Measurements from ENCODE around the gene FBN1.

The FBN1 gene

DNA sequence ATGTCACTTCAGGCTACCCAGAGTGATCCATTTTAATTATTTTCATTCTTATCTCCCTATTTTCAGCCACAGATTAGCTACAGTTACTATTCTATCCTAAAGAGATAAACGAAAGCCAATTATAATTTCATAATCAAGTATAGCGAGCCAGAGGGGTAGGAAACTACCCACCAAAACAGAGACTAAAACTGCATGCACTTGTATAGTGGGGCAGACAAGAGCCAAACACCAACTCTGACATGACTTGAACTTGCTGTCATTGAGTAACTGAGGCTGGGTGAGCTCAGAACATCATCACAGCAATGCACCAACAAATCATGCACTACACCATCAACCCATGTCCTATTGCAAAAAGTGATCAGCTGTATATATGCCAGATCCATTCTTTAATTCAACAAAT lies 64.8 kb downstream of the FBN1 start:
- DNase-seq (ENCODE audit: low spot score) = no peak

DNA sequence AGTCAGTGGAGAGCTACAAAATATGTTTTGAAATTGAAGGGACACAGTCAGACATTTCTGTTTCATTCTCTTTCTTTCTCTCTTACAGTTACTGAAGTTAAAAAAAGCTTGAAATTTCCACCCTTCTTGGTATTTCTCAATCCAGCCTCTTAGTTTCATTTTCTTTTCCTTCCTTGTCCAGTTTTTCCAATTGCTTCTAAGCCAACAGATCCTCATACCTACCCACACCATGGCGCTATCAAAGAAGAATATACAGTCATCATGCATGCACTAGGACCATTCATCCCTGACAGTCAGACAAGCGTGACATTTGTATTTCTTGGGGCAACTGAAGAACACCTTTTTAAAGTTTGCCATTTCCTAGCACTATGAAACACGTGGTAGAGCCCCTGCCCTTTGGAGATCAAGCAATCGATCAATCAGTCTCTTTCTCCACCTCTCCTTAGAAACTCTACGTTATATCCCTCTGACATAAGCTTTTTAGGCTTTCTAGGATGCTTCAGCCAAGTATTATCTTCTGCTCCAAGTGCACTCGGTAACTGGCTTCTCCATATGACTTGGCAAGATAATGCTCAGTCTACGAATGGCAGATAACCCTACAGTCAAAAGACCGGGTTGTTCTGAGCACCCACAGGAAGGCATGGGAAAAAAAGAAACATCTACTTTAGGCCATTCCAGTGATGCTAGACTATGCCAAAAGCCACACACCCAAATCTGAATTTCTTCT lies 65.4 kb downstream of the FBN1 start:
- no peak for DNase-seq (ENCODE audit: low spot score)

DNA sequence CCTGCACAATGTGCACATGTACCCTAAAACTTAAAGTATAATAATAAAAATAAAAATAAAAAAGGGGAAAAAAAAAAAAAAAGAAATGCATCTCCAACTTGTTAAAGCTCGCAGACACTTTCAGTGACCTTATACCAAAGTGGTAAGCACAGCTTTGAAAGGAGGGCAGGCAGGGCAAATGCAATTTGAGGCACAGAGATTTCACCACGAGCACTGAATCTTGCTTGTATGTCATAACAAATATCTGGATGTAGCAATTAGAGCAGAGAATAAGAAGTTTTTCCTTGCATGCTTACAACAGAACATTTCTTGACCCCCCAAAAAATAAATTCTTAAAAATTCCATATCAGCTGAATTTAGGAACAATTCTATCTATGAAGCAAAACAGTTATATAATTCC lies 66.5 kb downstream of the FBN1 start:
- DNase-seq (ENCODE audit: low spot score) = no peak

- no peak for DNase-seq (ENCODE audit: low spot score)
Observed at GRCh38 chr15:48577469-48577868, 68.0 kb downstream of the FBN1 start.

- no peak for DNase-seq (ENCODE audit: low spot score)
Observed at GRCh38 chr15:48574187-48574586, 71.3 kb downstream of the FBN1 start.

- no peak for DNase-seq (ENCODE audit: low spot score)
Observed at GRCh38 chr15:48573780-48574179, 71.7 kb downstream of the FBN1 start.

- DNase-seq (ENCODE audit: low spot score) = no peak
Observed at GRCh38 chr15:48572823-48573222, 72.7 kb downstream of the FBN1 start.

- DNase-seq (ENCODE audit: low spot score) = no peak
Observed at GRCh38 chr15:48571510-48571909, 74.0 kb downstream of the FBN1 start.

DNA sequence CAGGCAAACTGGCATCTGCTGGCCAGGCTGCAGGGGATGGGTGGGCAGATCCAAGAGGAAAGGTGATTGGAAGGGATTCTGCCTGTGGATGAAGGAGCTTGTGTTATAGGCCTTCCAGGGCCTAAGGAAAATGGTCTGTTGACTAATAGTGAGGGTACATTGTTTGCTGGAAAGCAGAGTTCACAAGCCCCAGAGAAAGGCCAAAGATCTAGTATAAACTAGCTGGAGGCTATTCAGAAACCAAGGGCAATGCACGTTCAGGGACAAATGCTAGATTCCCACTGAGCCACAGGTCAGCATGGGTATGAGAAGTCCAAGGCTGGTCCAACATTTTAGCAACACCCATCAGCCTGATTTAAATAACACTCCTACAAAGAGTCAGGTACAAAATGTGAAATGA lies 74.7 kb downstream of the FBN1 start:
- no peak for DNase-seq (ENCODE audit: low spot score)

DNA sequence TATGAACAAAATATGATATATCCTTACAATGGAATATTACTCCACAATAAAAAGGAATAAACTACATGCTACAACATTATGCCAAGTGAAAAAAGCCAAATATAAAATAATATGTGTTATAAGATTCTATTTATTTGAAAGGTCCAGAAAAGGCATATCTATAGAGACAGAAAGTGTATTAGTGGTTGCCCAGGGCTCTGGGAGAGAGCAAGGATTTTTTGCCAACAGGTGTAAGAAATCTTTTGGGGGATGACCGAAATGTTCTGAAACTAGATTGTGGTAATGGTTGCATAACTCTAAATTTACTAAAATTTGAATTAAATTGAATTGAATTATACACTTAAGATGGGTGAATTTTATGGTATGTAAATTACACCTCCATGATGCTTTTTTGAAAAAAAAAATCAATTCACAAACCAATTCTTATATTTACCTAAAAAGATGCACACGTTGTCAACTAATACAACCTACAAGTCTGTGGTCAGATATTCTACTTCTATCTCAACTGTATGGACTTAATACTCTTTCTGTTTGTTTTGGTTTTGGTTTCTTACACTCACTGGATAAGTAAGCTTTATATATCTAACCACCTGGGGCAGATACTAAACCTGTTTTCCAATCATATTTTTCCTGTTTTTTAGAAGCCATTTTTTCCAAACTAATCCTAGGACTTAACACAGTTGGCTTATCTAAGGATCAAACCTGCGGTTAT lies 75.8 kb downstream of the FBN1 start:
- no peak for DNase-seq (ENCODE audit: low spot score)

GRCh38 chr15:48566668-48567067 lies 78.8 kb downstream of the FBN1 start:
- no peak for DNase-seq (ENCODE audit: low spot score)

- DNase-seq (ENCODE audit: low spot score) = peak; percentile 45
Observed at GRCh38 chr15:48565560-48566482, 79.7 kb downstream of the FBN1 start.

- no peak for DNase-seq (ENCODE audit: low spot score)
Observed at GRCh38 chr15:48564690-48565089, 80.8 kb downstream of the FBN1 start.

- DNase-seq (ENCODE audit: low spot score) = no peak
Observed at GRCh38 chr15:48563934-48564333, 81.6 kb downstream of the FBN1 start.

DNA sequence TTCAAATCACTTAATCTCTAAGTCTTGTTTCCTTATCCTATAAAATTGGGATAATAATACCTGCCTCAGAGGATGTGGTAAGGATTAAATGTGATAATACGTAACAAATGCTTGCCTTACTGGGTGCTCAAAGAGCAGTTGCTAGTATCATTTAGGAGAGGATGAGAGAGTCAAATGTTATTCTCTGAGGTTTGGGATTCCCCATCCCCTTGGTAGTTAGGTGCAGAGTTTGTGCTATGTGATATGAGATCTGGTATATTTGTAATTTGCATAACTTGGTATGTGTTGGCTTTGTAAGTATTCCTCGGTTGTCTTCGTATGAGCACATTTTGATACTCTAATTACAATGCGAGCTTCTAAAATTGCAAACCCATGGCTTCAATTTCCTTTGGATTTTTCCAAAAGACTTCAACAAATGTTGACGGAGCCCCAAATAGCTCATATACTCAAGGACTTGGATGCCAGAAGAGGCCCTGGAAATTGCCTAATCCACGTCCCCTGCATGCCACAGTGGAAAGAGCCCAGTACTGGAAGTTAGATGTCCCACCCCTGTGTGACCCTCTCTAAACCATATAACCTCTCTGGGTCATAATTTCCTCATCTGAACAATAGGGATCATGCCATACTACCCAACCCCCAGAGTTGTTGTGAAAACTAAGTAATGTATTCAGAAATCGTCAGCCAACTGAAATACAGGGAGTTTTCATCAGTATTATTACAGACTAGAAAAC lies 85.0 kb downstream of the FBN1 start:
- DNase-seq (ENCODE audit: low spot score) = no peak

- no peak for DNase-seq (ENCODE audit: low spot score)
Observed at GRCh38 chr15:48559285-48559684, 86.2 kb downstream of the FBN1 start.

DNA sequence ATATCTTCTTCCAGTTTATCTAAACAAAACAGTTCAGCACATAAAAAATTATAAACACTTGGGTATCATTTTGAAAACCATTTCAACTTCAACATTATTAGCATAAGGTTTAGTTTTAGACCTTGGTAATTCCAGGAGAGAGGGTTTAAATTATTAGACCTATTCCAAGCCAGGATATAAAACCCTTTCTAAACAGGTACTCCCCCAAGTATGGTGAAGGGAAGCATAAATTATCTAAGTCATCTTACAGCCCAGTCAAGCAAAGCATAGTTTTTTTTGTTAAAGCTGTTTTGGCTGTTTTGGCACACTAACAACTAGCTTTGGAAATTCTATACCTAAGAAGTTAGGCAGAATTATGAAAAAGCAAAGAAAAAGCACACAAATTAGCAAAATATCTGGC lies 87.3 kb downstream of the FBN1 start:
- DNase-seq (ENCODE audit: low spot score) = no peak

- no peak for DNase-seq (ENCODE audit: low spot score)
Observed at GRCh38 chr15:48557335-48557734, 88.2 kb downstream of the FBN1 start.

GRCh38 chr15:48556159-48556897 lies 89.2 kb downstream of the FBN1 start:
- no peak for DNase-seq (ENCODE audit: low spot score)

GRCh38 chr15:48555241-48555881 lies 90.1 kb downstream of the FBN1 start:
- no peak for DNase-seq (ENCODE audit: low spot score)

DNA sequence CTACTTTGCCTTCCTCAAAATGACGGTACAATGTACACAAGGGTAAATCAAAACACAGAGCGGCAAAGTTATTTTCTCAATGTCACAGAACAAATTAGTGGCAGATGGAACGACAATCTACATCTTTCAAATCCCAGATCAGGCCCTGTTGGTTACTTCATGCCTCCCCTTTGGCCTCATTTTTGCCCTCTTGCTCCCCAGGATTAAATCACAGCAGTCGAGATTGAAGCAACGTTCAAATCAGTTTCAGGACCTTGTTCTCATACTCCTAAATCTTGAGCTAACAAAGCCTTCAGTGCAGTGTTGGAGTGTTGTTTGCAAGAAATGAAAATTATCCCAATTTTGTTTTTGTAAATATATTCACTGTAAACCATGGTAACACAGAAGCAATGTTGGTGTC lies 91.4 kb downstream of the FBN1 start:
- DNase-seq (ENCODE audit: low spot score) = no peak

Measured in COLO829 (cell line).